Testis (tissue), 3 donors: ENCODE results near the gene PIGS. TPM values are rescaled to one million over a fixed set of nuclear protein-coding genes. Genes with fewer than 3 reads are reported as not detected.
A peak's percentile ranks its signal among the peaks of the same experiment; 100 is the strongest.

Source experiments
- DNase-seq: peaks from one replicate; pipeline ENCODE4 v3.0.0-alpha.2; 2019
- H3K27ac ChIP-seq, 2 donors: fragments of 200-600 bp; sonication (generic); one replicate each; pipeline ENCODE4 v1.5.1; 2019
- H3K27me3 ChIP-seq: fragments of 200-600 bp; sonication (generic); one replicate; pipeline ENCODE4 v1.5.1; 2019
- H3K36me3 ChIP-seq: fragments of 200-600 bp; sonication (generic); one replicate; pipeline ENCODE4 v1.5.1; 2017; ENCODE audit warnings: low read depth; ENCODE audit errors: missing control alignments
- H3K4me1 ChIP-seq: fragments of 200-600 bp; sonication (generic); one replicate; pipeline ENCODE4 v1.5.1; 2019
- H3K4me3 ChIP-seq, 2 donors: fragments of 200-600 bp; sonication (generic); one replicate each; pipeline ENCODE4 v1.5.1; 2017 to 2019
- H3K9me3 ChIP-seq: fragments of 200-600 bp; sonication (generic); one replicate; pipeline ENCODE4 v1.5.1; 2017
- CTCF ChIP-seq, 3 experiments: fragments of 450-650 bp in 2 of 3; fragments of 200-600 bp in 1 of 3; sonication (generic) in 1 of 3; IDR thresholded peaks; one replicate each; pipeline ENCODE4 v1.5.1; 2016 to 2019; ENCODE audit warnings: antibody characterized with exemption in 3 of 3, mild to moderate bottlenecking in 2 of 3, moderate library complexity in 1 of 3
- POLR2A ChIP-seq: fragments of 450-650 bp; IDR thresholded peaks from one replicate; pipeline ENCODE4 v1.6.1; 2017; ENCODE audit warnings: antibody characterized with exemption, mild to moderate bottlenecking, moderate library complexity
- WGBS, 2 donors: methylation state at CpG; one replicate each; pipeline ENCODE4 v1.1.5; 2018; 5-methylcytosine and 5-hydroxymethylcytosine counted together
- intact Hi-C: fragments of 100-400 bp; cut with DNase I; formaldehyde crosslinking; loops from one replicate; pipeline ENCODE4 v1.15.1; 2023; ENCODE audit warnings: low total_unique reads
- polyA plus RNA-seq: library from polyadenylated mRNA; stranded (reverse); fragments of 350-450 nt; fragmentation: Illumina TruSeq; extraction: RNeasy Lipid Tissue Mini Kit (QIAGEN cat#74804); gene quantifications from one replicate; pipeline ENCODE4 v1.2.3, GENCODE V29; 2014; ENCODE audit warnings: low read depth, low replicate concordance; ENCODE audit not compliant: insufficient read depth
- total RNA-seq, 2 donors: library from RNA; depleted of rRNA; stranded (reverse); fragments of >200 nt; gene quantifications; one replicate each; pipeline ENCODE4 v1.2.3, GENCODE V29; 2016

The PIGS gene
- total and polyA plus RNA-seq, 3 donors from 2014 or later, result 57.7 to 124 (median 92.4) TPM

- intact Hi-C loops, result no loop called here
- no peaks in the 10 kb centered on the region for H3K9me3 ChIP-seq
- DNase-seq, result no peak
- WGBS, 2 donors, result 32 to 37% methylated on average over 5 of the region's 5 CpGs
- no peak overlapping the region for H3K27ac ChIP-seq
- TF ChIP-seq POLR2A (no peak), CTCF (IDR thresholded peaks at IDR 0.05) (no peak)
- no peaks in the 10 kb centered on the region for H3K27me3 ChIP-seq
- peaks cover 10% of the 10 kb centered on the region for H3K4me1 ChIP-seq
- H3K36me3 ChIP-seq, result no peaks in the 10 kb centered on the region
- H3K4me3 ChIP-seq, result peak overlapping the region; percentile 62 to 75
Observed at GRCh38 chr17:28597606-28598383, 26.5 kb upstream of the PIGS start.

- no peaks in the 10 kb centered on the region for H3K4me1 ChIP-seq
- no peak overlapping the region for H3K27ac ChIP-seq
- H3K4me3 ChIP-seq, result no peak overlapping the region
- no peak for DNase-seq
- TF ChIP-seq POLR2A, result no peak
- TF ChIP-seq CTCF (IDR thresholded peaks at IDR 0.05), result no peak
- no peaks in the 10 kb centered on the region for H3K36me3 ChIP-seq
- no peaks in the 10 kb centered on the region for H3K27me3 ChIP-seq
- no peaks in the 10 kb centered on the region for H3K9me3 ChIP-seq
- intact Hi-C loops, result no loop called here
- WGBS, 2 donors, result 94 to 99% methylated on average over 4 of the region's 4 CpGs
Observed at GRCh38 chr17:28592260-28592659, 20.9 kb upstream of the PIGS start.

GRCh38 chr17:28585851-28586250 is 14.5 kb upstream of the PIGS start:
- WGBS, 2 donors, result 91% methylated on average over 3 of the region's 3 CpGs
- H3K27ac ChIP-seq, result no peak overlapping the region
- H3K36me3 ChIP-seq, result no peaks in the 10 kb centered on the region
- intact Hi-C loops, result no loop called here
- no peaks in the 10 kb centered on the region for H3K4me1 ChIP-seq
- no peak overlapping the region for H3K4me3 ChIP-seq
- no peaks in the 10 kb centered on the region for H3K9me3 ChIP-seq
- no peak for TF ChIP-seq CTCF (IDR thresholded peaks at IDR 0.05)
- no peak for TF ChIP-seq POLR2A
- H3K27me3 ChIP-seq, result no peaks in the 10 kb centered on the region
- DNase-seq, result no peak

- Histone ChIP-seq H3K27ac (no peak overlapping the region), H3K36me3 (no peaks in the 10 kb centered on the region), H3K4me3 (no peak overlapping the region), H3K4me1 (no peaks in the 10 kb centered on the region), H3K27me3 (no peaks in the 10 kb centered on the region), H3K9me3 (no peaks in the 10 kb centered on the region)
- intact Hi-C loops, result no loop called here
- WGBS, 2 donors, result 87 to 93% methylated on average over 3 of the region's 3 CpGs
- TF ChIP-seq POLR2A (no peak), CTCF (IDR thresholded peaks at IDR 0.05) (no peak)
- DNase-seq, result no peak
Observed at GRCh38 chr17:28584434-28584833, 13.1 kb upstream of the PIGS start.

GRCh38 chr17:28582513-28582912 is 11.2 kb upstream of the PIGS start:
- intact Hi-C loops, result no loop called here

More at GRCh38 chr17:28582513-28582912, 11.2 kb upstream of the PIGS start:
- DNase-seq, result no peak
- Histone ChIP-seq H3K9me3 (no peaks in the 10 kb centered on the region), H3K27ac (no peak overlapping the region), H3K4me3 (no peak overlapping the region), H3K27me3 (no peaks in the 10 kb centered on the region), H3K4me1 (no peaks in the 10 kb centered on the region), H3K36me3 (no peaks in the 10 kb centered on the region)
- WGBS, 2 donors, result 92 to 97% methylated on average over 2 of the region's 2 CpGs
- TF ChIP-seq CTCF (IDR thresholded peaks at IDR 0.05) (no peak), POLR2A (no peak)
